OCI-LY7 (cell line): Measurements from ENCODE around the gene VPS35L. TPM values are rescaled to one million over a fixed set of nuclear protein-coding genes. Genes with fewer than 3 reads are reported as not detected.

Experiments used
- BruUV-seq: library from RNA; stranded (reverse); fragments of 400-500 nt; replicated peaks from 2 replicates; lab custom pipeline; 2021; lab: Mats Ljungman, UMichigan
- CTCF ChIA-PET: fragments of 300-600 bp; sonication (Branson Sonifier 250); formaldehyde crosslinking; loops from one replicate; lab custom pipeline; 2022; ENCODE audit warnings: antibody characterized with exemption; ENCODE audit not compliant: unreplicated experiment; lab: Charles Lee
- POLR2A ChIA-PET: fragments of 300-600 bp; sonication (Branson Sonifier 250); formaldehyde crosslinking; loops from one replicate; lab custom pipeline; 2022; ENCODE audit warnings: antibody characterized with exemption; lab: Charles Lee
- DNase-seq: peaks from one replicate; pipeline ENCODE4 v3.0.0-alpha.2; 2015; ENCODE audit warnings: low spot score
- H2AFZ ChIP-seq: fragments of 200-600 bp; sonication (generic), shearing (Covaris generic); 2 replicates; pipeline ENCODE4 v1.6.1; 2014; ENCODE audit warnings: mild to moderate bottlenecking, antibody characterized with exemption, low read length, moderate library complexity
- H3K27ac ChIP-seq: fragments of 200-600 bp; sonication (generic); 2 replicates; pipeline ENCODE4 v1.5.1; 2014; ENCODE audit warnings: mixed run types, low read depth, mild to moderate bottlenecking, moderate library complexity, low read length, inconsistent platforms; ENCODE audit not compliant: poor library complexity, severe bottlenecking
- H3K36me3 ChIP-seq: fragments of 200-600 bp; sonication (generic); 2 replicates; pipeline ENCODE4 v1.6.1; 2014; ENCODE audit warnings: mild to moderate bottlenecking, antibody characterized with exemption, low read length, moderate library complexity, mixed read lengths; ENCODE audit not compliant: insufficient read depth
- H3K4me1 ChIP-seq: fragments of 200-600 bp; sonication (generic); 2 replicates; pipeline ENCODE4 v1.5.1; 2014; ENCODE audit warnings: mild to moderate bottlenecking, low read length; ENCODE audit not compliant: insufficient read depth, poor library complexity, severe bottlenecking
- H3K4me2 ChIP-seq: fragments of 200-600 bp; sonication (generic); 2 replicates; pipeline ENCODE4 v1.6.1; 2014; ENCODE audit warnings: mild to moderate bottlenecking, low read length
- H3K4me3 ChIP-seq: fragments of 200-600 bp; sonication (generic); 2 replicates; pipeline ENCODE4 v1.5.1; 2014; ENCODE audit warnings: mild to moderate bottlenecking, low read depth, low read length; ENCODE audit not compliant: poor library complexity, severe bottlenecking
- H3K79me2 ChIP-seq: fragments of 200-600 bp; sonication (generic); 2 replicates; pipeline ENCODE4 v1.6.1; 2016; ENCODE audit warnings: low read depth, mild to moderate bottlenecking, low read length, moderate library complexity, mixed read lengths; ENCODE audit not compliant: insufficient read depth
- H3K9me2 ChIP-seq: fragments of 200-600 bp; sonication (generic); 2 replicates; pipeline ENCODE4 v1.6.1; 2016; ENCODE audit warnings: mild to moderate bottlenecking, low read length, mixed read lengths; ENCODE audit not compliant: insufficient read depth
- H3K9me3 ChIP-seq: fragments of 200-600 bp; sonication (generic); 2 replicates; pipeline ENCODE4 v1.6.1; 2014; ENCODE audit warnings: mild to moderate bottlenecking, mixed run types, low read length, mixed read lengths
- H4K20me1 ChIP-seq: fragments of 200-600 bp; sonication (generic); 2 replicates; pipeline ENCODE4 v1.6.1; 2014; ENCODE audit warnings: mild to moderate bottlenecking, antibody characterized with exemption, low read length, moderate library complexity, mixed read lengths; ENCODE audit not compliant: insufficient read depth
- CTCF ChIP-seq: fragments of 200-600 bp; sonication (generic); conservative IDR thresholded peaks from 2 replicates; pipeline ENCODE4 v1.5.1; 2014; ENCODE audit warnings: mild to moderate bottlenecking, antibody characterized with exemption, low read length, moderate library complexity, mixed read lengths
- EZH2phosphoT487 ChIP-seq: fragments of 200-600 bp; sonication (generic); IDR thresholded peaks from 2 replicates; pipeline ENCODE4 v1.6.1; 2018; ENCODE audit warnings: low read depth, borderline replicate concordance, mild to moderate bottlenecking, mixed run types, antibody characterized with exemption, low read length, moderate library complexity, mixed read lengths
- intact Hi-C: fragments of 100-400 bp; cut with micrococcal nuclease; formaldehyde crosslinking; loops from one replicate; pipeline ENCODE4 v1.10.0; 2022; ENCODE audit not compliant: unreplicated experiment
- total RNA-seq, 2 experiments: library from RNA; depleted of rRNA in 1 of 2; stranded (reverse); fragments of >200 nt in 1 of 2; shearing (Covaris generic) in 1 of 2; gene quantifications; 2 replicates each; pipeline ENCODE4 v1.2.3, GENCODE V29; 2014 to 2022

Gene VPS35L
- total RNA-seq, 2 experiments from 2014 or later: 16.5 to 65.2 TPM

GRCh38 chr16:19548144-19548543 is 7.4 kb upstream of the VPS35L start:
- ChIA-PET CTCF (no interaction called here), POLR2A (interaction anchor here (0.7 kb wide), 1 partner anchor 22 kb away, joined by 3 read pairs; no protein-coding TSS in a partner anchor)
- Histone ChIP-seq H3K9me3 (no peaks in the 10 kb centered on the region), H3K9me2 (no peaks in the 10 kb centered on the region), H3K4me2 (no peak overlapping the region), H4K20me1 (no peaks in the 10 kb centered on the region), H3K79me2 (no peaks in the 10 kb centered on the region), H3K4me3 (no peak overlapping the region), H3K4me1 (no peaks in the 10 kb centered on the region), H3K36me3 (peaks cover 91% of the 10 kb centered on the region), H3K27ac (no peak overlapping the region), H2AFZ (no peak overlapping the region)
- intact Hi-C loops: no loop called here
- DNase-seq: no peak
- BruUV-seq: no TSS peak
- TF ChIP-seq CTCF: no peak
- TF ChIP-seq EZH2phosphoT487: no peak

GRCh38 chr16:19549673-19550072 is 5.8 kb upstream of the VPS35L start:
- intact Hi-C loops: no loop called here
- H3K9me3 ChIP-seq: no peaks in the 10 kb centered on the region
- no TSS peak for BruUV-seq
- H3K27ac ChIP-seq: no peak overlapping the region
- H3K9me2 ChIP-seq: no peaks in the 10 kb centered on the region
- no peak for TF ChIP-seq EZH2phosphoT487
- no peak for TF ChIP-seq CTCF
- peaks cover 7% of the 10 kb centered on the region for H3K4me1 ChIP-seq
- no peaks in the 10 kb centered on the region for H3K79me2 ChIP-seq
- no peak overlapping the region for H2AFZ ChIP-seq
- H3K4me3 ChIP-seq: no peak overlapping the region
- no peaks in the 10 kb centered on the region for H4K20me1 ChIP-seq
- H3K36me3 ChIP-seq: peaks cover 86% of the 10 kb centered on the region
- DNase-seq: no peak
- ChIA-PET CTCF (no interaction called here), POLR2A (no interaction called here)
- no peak overlapping the region for H3K4me2 ChIP-seq
